ENCODE measurements around the gene TBC1D19.

- TF ChIP-seq EZH2 (IDR thresholded peaks at IDR 0.05; ENCODE audit: borderline replicate concordance, low read length) (no peak), CTCF (conservative IDR thresholded peaks at IDR 0.05 in 1 of 2, IDR thresholded peaks at IDR 0.05 in 1 of 2; ENCODE audit: extremely low read depth in 1 of 2, insufficient read depth in 1 of 2, low read depth in 1 of 2, low read length in 2 of 2) (no peak)
Observed at GRCh38 chr4:26609868-26610267, 26.0 kb downstream of the TBC1D19 start.
